Prostate gland (tissue), 2 donors: ENCODE data around the gene PSMB8. TPM values are rescaled to one million over a fixed set of nuclear protein-coding genes. Genes with fewer than 3 reads are reported as not detected.
"Not testable (repeated sequence)": the region's sequence is repeated elsewhere in the genome, so short reads cannot be mapped to it uniquely, and the experiment has no call there.

ENCODE experiments used
- DNase-seq: peaks from one replicate; pipeline ENCODE4 v3.0.0-alpha.2; 2019; ENCODE audit warnings: low spot score
- H3K27ac ChIP-seq, 2 donors: fragments of 200-600 bp; sonication (generic); 2 replicates each; pipeline ENCODE4 v1.5.1; 2017 to 2019
- H3K27me3 ChIP-seq: fragments of 200-600 bp; sonication (generic); replicated peaks from 2 replicates; pipeline ENCODE4 v1.5.1; 2019; ENCODE audit not compliant: insufficient read depth
- H3K36me3 ChIP-seq, 2 donors: fragments of 200-600 bp; sonication (generic); 1 replicate in 1 of 2; 2 replicates in 1 of 2; pipeline versions ENCODE4 v1.5.1 to v1.8.1; 2017 to 2019
- H3K4me1 ChIP-seq: fragments of 200-600 bp; sonication (generic); replicated peaks from 2 replicates; pipeline ENCODE4 v1.5.1; 2019
- H3K4me3 ChIP-seq, 2 donors: fragments of 200-600 bp; sonication (generic); 2 replicates each; pipeline ENCODE4 v1.5.1; 2017 to 2019
- H3K9me3 ChIP-seq: fragments of 200-600 bp; sonication (generic); 2 replicates; pipeline ENCODE4 v1.5.1; 2017
- POLR2A ChIP-seq: fragments of 450-650 bp; IDR thresholded peaks from one replicate; pipeline ENCODE4 v1.6.1; 2016; ENCODE audit warnings: antibody characterized with exemption, mild to moderate bottlenecking
- POLR2AphosphoS5 ChIP-seq: sonication (generic); formaldehyde crosslinking; IDR thresholded peaks from one replicate; pipeline ENCODE4 v1.6.1; 2017; ENCODE audit warnings: antibody characterized with exemption
- WGBS: methylation state at CpG from one replicate; pipeline ENCODE4 v1.1.5; 2018; 5-methylcytosine and 5-hydroxymethylcytosine counted together
- intact Hi-C: fragments of 100-400 bp; cut with DNase I; formaldehyde crosslinking; loops from one replicate; pipeline ENCODE4 v1.14.2; 2022
- total RNA-seq, 2 donors: library from RNA; depleted of rRNA; stranded (reverse); fragments of >200 nt; gene quantifications; one replicate each; pipeline ENCODE4 v1.1.0, GENCODE V29; 2016
- TF ChIP-seq, protein P1 (sequence below), 4 experiments: fragments of 200-600 bp in 2 of 4; fragments of 450-650 bp in 2 of 4; sonication (generic) in 2 of 4; IDR thresholded peaks; 1 replicate in 3 of 4; 2 replicates in 1 of 4; pipeline ENCODE4 v1.5.1; 2016 to 2019; ENCODE audit warnings: antibody characterized with exemption in 4 of 4, mild to moderate bottlenecking in 2 of 4, moderate library complexity in 2 of 4

The PSMB8 gene
- total RNA-seq, 2 donors from 2014 or later, result 30.7 to 47.3 TPM

GRCh38 chr6:32807020-32807580 is 36.7 kb downstream of the PSMB8 start:
- H3K4me3 ChIP-seq, result no peak overlapping the region
- no peaks in the 10 kb centered on the region for H3K4me1 ChIP-seq
- TF ChIP-seq POLR2AphosphoS5, result no peak
- TF ChIP-seq, protein P1, sequence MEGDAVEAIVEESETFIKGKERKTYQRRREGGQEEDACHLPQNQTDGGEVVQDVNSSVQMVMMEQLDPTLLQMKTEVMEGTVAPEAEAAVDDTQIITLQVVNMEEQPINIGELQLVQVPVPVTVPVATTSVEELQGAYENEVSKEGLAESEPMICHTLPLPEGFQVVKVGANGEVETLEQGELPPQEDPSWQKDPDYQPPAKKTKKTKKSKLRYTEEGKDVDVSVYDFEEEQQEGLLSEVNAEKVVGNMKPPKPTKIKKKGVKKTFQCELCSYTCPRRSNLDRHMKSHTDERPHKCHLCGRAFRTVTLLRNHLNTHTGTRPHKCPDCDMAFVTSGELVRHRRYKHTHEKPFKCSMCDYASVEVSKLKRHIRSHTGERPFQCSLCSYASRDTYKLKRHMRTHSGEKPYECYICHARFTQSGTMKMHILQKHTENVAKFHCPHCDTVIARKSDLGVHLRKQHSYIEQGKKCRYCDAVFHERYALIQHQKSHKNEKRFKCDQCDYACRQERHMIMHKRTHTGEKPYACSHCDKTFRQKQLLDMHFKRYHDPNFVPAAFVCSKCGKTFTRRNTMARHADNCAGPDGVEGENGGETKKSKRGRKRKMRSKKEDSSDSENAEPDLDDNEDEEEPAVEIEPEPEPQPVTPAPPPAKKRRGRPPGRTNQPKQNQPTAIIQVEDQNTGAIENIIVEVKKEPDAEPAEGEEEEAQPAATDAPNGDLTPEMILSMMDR (IDR thresholded peaks at IDR 0.05), result no peak
- no peaks in the 10 kb centered on the region for H3K9me3 ChIP-seq
- WGBS, result 75% methylated on average over 5 of the region's 5 CpGs
- no peak for DNase-seq
- no peak overlapping the region for H3K27ac ChIP-seq
- H3K27me3 ChIP-seq, result no peaks in the 10 kb centered on the region
- H3K36me3 ChIP-seq, result no peaks in the 10 kb centered on the region
- intact Hi-C loops, result no loop called here

DNA sequence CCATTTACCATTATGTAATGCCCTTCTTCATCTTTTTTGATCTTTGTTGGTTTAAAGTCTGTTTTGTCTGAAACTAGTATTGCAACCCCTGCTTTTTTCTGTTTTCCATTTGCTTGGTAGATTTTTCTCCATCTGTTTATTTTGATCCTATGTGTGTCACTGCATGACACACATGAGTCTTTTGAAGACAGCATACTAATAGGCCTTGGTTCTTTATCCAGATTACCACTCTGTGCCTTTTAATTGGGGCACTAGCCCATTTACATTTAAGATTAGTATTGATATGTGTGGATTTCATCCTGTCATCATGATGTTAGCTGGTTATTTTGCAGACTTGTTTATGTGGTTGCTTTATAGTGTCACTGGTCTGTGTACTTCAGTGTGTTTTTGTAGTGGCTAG is 38.4 kb downstream of the PSMB8 start:
- H3K4me3 ChIP-seq, intact Hi-C loops, H3K27me3 ChIP-seq, H3K4me1 ChIP-seq, H3K36me3 ChIP-seq, DNase-seq, H3K9me3 ChIP-seq, H3K27ac ChIP-seq: not testable (repeated sequence)

- no peaks in the 10 kb centered on the region for H3K27me3 ChIP-seq
- no peaks in the 10 kb centered on the region for H3K9me3 ChIP-seq
- intact Hi-C loops, result no loop called here
- no peaks in the 10 kb centered on the region for H3K4me1 ChIP-seq
- H3K36me3 ChIP-seq, result no peaks in the 10 kb centered on the region
- DNase-seq, result no peak
- 56% methylated on average over 2 of the region's 2 CpGs for WGBS
- H3K27ac ChIP-seq, result no peak overlapping the region
- TF ChIP-seq, protein P1 (IDR thresholded peaks at IDR 0.05), result no peak
- TF ChIP-seq POLR2A (no peak), POLR2AphosphoS5 (no peak)
- no peak overlapping the region for H3K4me3 ChIP-seq
These were observed 40.4 kb downstream of the PSMB8 start for GRCh38 chr6:32803416-32803815.

- TF ChIP-seq POLR2AphosphoS5, result no peak
- TF ChIP-seq POLR2A, result no peak
- TF ChIP-seq, protein P1 (IDR thresholded peaks at IDR 0.05), result no peak
- no peak for DNase-seq
- WGBS, result 80% methylated on average over 3 of the region's 3 CpGs
- no peaks in the 10 kb centered on the region for H3K4me1 ChIP-seq
- no peak overlapping the region for H3K4me3 ChIP-seq
- H3K9me3 ChIP-seq, result no peaks in the 10 kb centered on the region
- intact Hi-C loops, result loop anchor here (5.0 to 10.0 kb wide), 3 partner anchors 105 to 555 kb away; no protein-coding TSS in a partner anchor
- H3K27me3 ChIP-seq, result no peaks in the 10 kb centered on the region
- H3K36me3 ChIP-seq, result no peaks in the 10 kb centered on the region
- H3K27ac ChIP-seq, result no peak overlapping the region
These were observed 44.1 kb downstream of the PSMB8 start for GRCh38 chr6:32799740-32800139.

DNA sequence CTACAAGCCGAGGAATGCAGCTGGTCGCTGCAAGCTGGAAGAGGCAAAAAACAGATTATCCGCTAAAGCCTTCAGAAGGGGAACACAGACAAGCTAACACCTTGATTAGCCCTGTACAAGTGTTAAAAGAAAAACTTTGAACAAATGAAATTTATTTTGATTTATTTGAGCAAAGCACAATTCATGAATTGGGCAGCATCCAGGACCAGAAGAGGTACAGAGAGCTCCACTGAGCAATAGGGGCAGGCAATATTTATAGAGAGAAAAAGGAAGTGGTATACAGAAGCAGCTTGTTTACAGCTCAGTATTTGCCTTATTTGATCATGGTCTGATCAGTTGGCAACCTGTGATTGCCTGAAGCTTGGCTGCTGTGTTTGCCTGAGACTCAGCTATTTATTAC is 44.7 kb downstream of the PSMB8 start:
- intact Hi-C loops, result loop anchor here (5.0 to 10.0 kb wide), 3 partner anchors 104 to 554 kb away; no protein-coding TSS in a partner anchor
- H3K27ac ChIP-seq, result no peak overlapping the region

More for the DNA sequence above, 44.7 kb downstream of the PSMB8 start:
- Histone ChIP-seq H3K36me3 (no peaks in the 10 kb centered on the region), H3K4me1 (no peaks in the 10 kb centered on the region), H3K27me3 (no peaks in the 10 kb centered on the region), H3K9me3 (no peaks in the 10 kb centered on the region), H3K4me3 (no peak overlapping the region)
- WGBS, result 95% methylated on average over 3 of the region's 3 CpGs
- no peak for DNase-seq
- TF ChIP-seq POLR2A (no peak), POLR2AphosphoS5 (no peak)
- TF ChIP-seq, protein P1 (IDR thresholded peaks at IDR 0.05), result no peak
